ENCODE results near the gene CNOT10. TPM values are rescaled to one million over a fixed set of nuclear protein-coding genes. Genes with fewer than 3 reads are reported as not detected.
"Not testable (repeated sequence)": the region's sequence is repeated elsewhere in the genome, so short reads cannot be mapped to it uniquely, and the experiment has no call there.

The CNOT10 gene
- total RNA-seq, 6 experiments from 2014 or later: 10.6 to 36.3 (median 12.5) TPM

- intact Hi-C loops (cut with DNase I): no loop called here
- no peaks in the 10 kb centered on the region for H3K36me3 ChIP-seq
- H3K4me1 ChIP-seq: peaks cover 0 to 8% (median 0%) of the 10 kb centered on the region in 4 donors
- peak overlapping the region; percentile 57 to 58 (median 58) for H3K4me3 ChIP-seq
- H3K27me3 ChIP-seq: no peaks in the 10 kb centered on the region
- ATAC-seq: peak; percentile 96 to 98 (median 97)
- WGBS (ENCODE audit: insufficient coverage, low coverage, low lambda C conversion rate, missing lambda C conversion rate): 5% methylated on average over 18 of the region's 59 CpGs
- no peak overlapping the region for H3K27ac ChIP-seq
- no peaks in the 10 kb centered on the region for H3K9me3 ChIP-seq
- no peak for TF ChIP-seq POLR2A (IDR thresholded peaks at IDR 0.05)
- TF ChIP-seq CTCF (IDR thresholded peaks at IDR 0.05): peak; percentile 49 to 88 (median 84)
- peak; percentile 76 to 82 (median 82) for DNase-seq
These were observed 96.4 kb downstream of the CNOT10 start for GRCh38 chr3:32781211-32781968.

GRCh38 chr3:32781969-32782270, 96.9 kb downstream of the CNOT10 start:
- H3K36me3 ChIP-seq; H3K4me1 ChIP-seq; intact Hi-C loops (cut with DNase I); DNase-seq; H3K27me3 ChIP-seq; H3K9me3 ChIP-seq; ATAC-seq; H3K27ac ChIP-seq: not testable (repeated sequence)
- H3K4me3 ChIP-seq: peak overlapping the region in 2 of 3 donors; percentile 58
- WGBS (ENCODE audit: insufficient coverage, low coverage, low lambda C conversion rate, missing lambda C conversion rate): 82% methylated on average over 8 of the region's 9 CpGs

GRCh38 chr3:32782407-32782806, 97.4 kb downstream of the CNOT10 start:
- no peaks in the 10 kb centered on the region for H3K9me3 ChIP-seq
- H3K4me1 ChIP-seq: peaks cover 0 to 8% (median 0%) of the 10 kb centered on the region in 4 donors
- H3K36me3 ChIP-seq: no peaks in the 10 kb centered on the region
- TF ChIP-seq CTCF (IDR thresholded peaks at IDR 0.05) (no peak), POLR2A (IDR thresholded peaks at IDR 0.05) (no peak)
- H3K4me3 ChIP-seq: no peak overlapping the region
- ATAC-seq: no peak
- H3K27me3 ChIP-seq: no peaks in the 10 kb centered on the region
- 83% methylated on average over 1 of the region's 3 CpGs for WGBS (ENCODE audit: insufficient coverage, low coverage, low lambda C conversion rate, missing lambda C conversion rate)
- DNase-seq: no peak
- intact Hi-C loops (cut with DNase I): no loop called here
- no peak overlapping the region for H3K27ac ChIP-seq

- ATAC-seq (no peak), DNase-seq (no peak)
- Histone ChIP-seq H3K36me3 (no peaks in the 10 kb centered on the region), H3K9me3 (no peaks in the 10 kb centered on the region), H3K4me1 (no peaks in the 10 kb centered on the region), H3K27me3 (no peaks in the 10 kb centered on the region), H3K27ac (no peak overlapping the region), H3K4me3 (no peak overlapping the region)
- TF ChIP-seq CTCF (IDR thresholded peaks at IDR 0.05) (no peak), POLR2A (IDR thresholded peaks at IDR 0.05) (no peak)
- intact Hi-C loops (cut with DNase I): no loop called here
- WGBS (ENCODE audit: insufficient coverage, low coverage, low lambda C conversion rate, missing lambda C conversion rate): 85% methylated on average over 3 of the region's 3 CpGs
These were observed 106.8 kb downstream of the CNOT10 start for GRCh38 chr3:32791833-32792232.

GRCh38 chr3:32794487-32795308, 109.7 kb downstream of the CNOT10 start:
- intact Hi-C loops (cut with DNase I): no loop called here
- no peaks in the 10 kb centered on the region for H3K9me3 ChIP-seq
- 56% methylated on average over 5 of the region's 8 CpGs for WGBS (ENCODE audit: insufficient coverage, low coverage, low lambda C conversion rate, missing lambda C conversion rate)
- H3K4me1 ChIP-seq: no peaks in the 10 kb centered on the region
- no peak overlapping the region for H3K4me3 ChIP-seq
- ATAC-seq (no peak), DNase-seq (no peak)
- TF ChIP-seq POLR2A (IDR thresholded peaks at IDR 0.05): no peak
- TF ChIP-seq CTCF (IDR thresholded peaks at IDR 0.05): no peak
- H3K27ac ChIP-seq: no peak overlapping the region
- no peaks in the 10 kb centered on the region for H3K36me3 ChIP-seq
- no peaks in the 10 kb centered on the region for H3K27me3 ChIP-seq

- H3K36me3 ChIP-seq; ATAC-seq; H3K27me3 ChIP-seq; H3K4me3 ChIP-seq; DNase-seq; intact Hi-C loops (cut with DNase I); H3K4me1 ChIP-seq; H3K9me3 ChIP-seq; H3K27ac ChIP-seq: not testable (repeated sequence)
- 56% methylated on average over 6 of the region's 11 CpGs for WGBS (ENCODE audit: insufficient coverage, low coverage, low lambda C conversion rate, missing lambda C conversion rate)
These were observed 111.5 kb downstream of the CNOT10 start for GRCh38 chr3:32796384-32796950.
